ENCODE results near the gene SLC8A1. TPM values are rescaled to one million over a fixed set of nuclear protein-coding genes. Genes with fewer than 3 reads are reported as not detected.
A peak's percentile ranks its signal among the peaks of the same experiment; 100 is the strongest.

The SLC8A1 gene
- total RNA-seq, 1 donor from 2014 or later = under 0.01 TPM

- DNase-seq (ENCODE audit: low read depth in 2 of 2) = peak in 1 of 2 donors; percentile 68
These were observed 30.1 kb downstream of the SLC8A1 start for GRCh38 chr2:40421631-40422297.

- DNase-seq (ENCODE audit: low read depth in 2 of 2) = no peak
These were observed 31.4 kb downstream of the SLC8A1 start for GRCh38 chr2:40420478-40420877.

GRCh38 chr2:40419364-40419762 is 32.5 kb downstream of the SLC8A1 start:
- DNase-seq (ENCODE audit: low read depth in 2 of 2) = no peak

- DNase-seq (ENCODE audit: low read depth in 2 of 2) = no peak
These were observed 33.1 kb downstream of the SLC8A1 start for GRCh38 chr2:40418614-40419363.

- no peak for DNase-seq (ENCODE audit: low read depth in 2 of 2)
These were observed 35.4 kb downstream of the SLC8A1 start for GRCh38 chr2:40416486-40416885.

- no peak for DNase-seq (ENCODE audit: low read depth in 2 of 2)
These were observed 36.5 kb downstream of the SLC8A1 start for GRCh38 chr2:40415391-40415790.

- peak in 1 of 2 donors; percentile 26 for DNase-seq (ENCODE audit: low read depth in 2 of 2)
These were observed 39.4 kb downstream of the SLC8A1 start for GRCh38 chr2:40412456-40412855.

GRCh38 chr2:40410695-40411094 is 41.2 kb downstream of the SLC8A1 start:
- no peak for DNase-seq (ENCODE audit: low read depth in 2 of 2)

GRCh38 chr2:40409734-40410133 is 42.2 kb downstream of the SLC8A1 start:
- no peak for DNase-seq (ENCODE audit: low read depth in 2 of 2)

GRCh38 chr2:40406485-40407289 is 45.2 kb downstream of the SLC8A1 start:
- DNase-seq (ENCODE audit: low read depth in 2 of 2) = no peak

- no peak for DNase-seq (ENCODE audit: low read depth in 2 of 2)
These were observed 46.4 kb downstream of the SLC8A1 start for GRCh38 chr2:40405465-40405864.

GRCh38 chr2:40404517-40404916 is 47.4 kb downstream of the SLC8A1 start:
- DNase-seq (ENCODE audit: low read depth in 2 of 2) = no peak

GRCh38 chr2:40403233-40403836 is 48.6 kb downstream of the SLC8A1 start:
- DNase-seq (ENCODE audit: low read depth in 2 of 2) = no peak

GRCh38 chr2:40401896-40402295 is 50.0 kb downstream of the SLC8A1 start:
- DNase-seq (ENCODE audit: low read depth in 2 of 2) = peak in 1 of 2 donors; percentile 86

GRCh38 chr2:40400336-40400953 is 51.4 kb downstream of the SLC8A1 start:
- peak in 1 of 2 donors; percentile 34 for DNase-seq (ENCODE audit: low read depth in 2 of 2)

GRCh38 chr2:40397765-40398164 is 54.1 kb downstream of the SLC8A1 start:
- no peak for DNase-seq (ENCODE audit: low read depth in 2 of 2)

GRCh38 chr2:40396124-40396523 is 55.8 kb downstream of the SLC8A1 start:
- DNase-seq (ENCODE audit: low read depth in 2 of 2) = no peak

- no peak for DNase-seq (ENCODE audit: low read depth in 2 of 2)
These were observed 56.5 kb downstream of the SLC8A1 start for GRCh38 chr2:40395169-40396073.

GRCh38 chr2:40394597-40394996 is 57.3 kb downstream of the SLC8A1 start:
- peak in 1 of 2 donors; percentile 18 for DNase-seq (ENCODE audit: low read depth in 2 of 2)

GRCh38 chr2:40394031-40394430 is 57.9 kb downstream of the SLC8A1 start:
- DNase-seq (ENCODE audit: low read depth in 2 of 2) = no peak
